Suprapubic skin (tissue), 4 donors: Measurements from ENCODE around the gene DNM3. TPM values are rescaled to one million over a fixed set of nuclear protein-coding genes. Genes with fewer than 3 reads are reported as not detected.
A peak's percentile ranks its signal among the peaks of the same experiment; 100 is the strongest.

Source experiments
- DNase-seq, 2 donors: peaks; one replicate each; pipeline ENCODE4 v3.0.0-alpha.2; 2019; ENCODE audit warnings: low spot score in 2 of 2
- H3K27ac ChIP-seq: fragments of 200-600 bp; sonication (generic); one replicate; pipeline ENCODE4 v1.5.1; 2019
- H3K27me3 ChIP-seq: fragments of 200-600 bp; sonication (generic); one replicate; pipeline ENCODE4 v1.5.1; 2019
- H3K36me3 ChIP-seq: fragments of 200-600 bp; sonication (generic); one replicate; pipeline ENCODE4 v1.5.1; 2019
- H3K4me1 ChIP-seq: fragments of 200-600 bp; sonication (generic); one replicate; pipeline ENCODE4 v1.5.1; 2019
- H3K4me3 ChIP-seq: fragments of 200-600 bp; sonication (generic); one replicate; pipeline ENCODE4 v1.5.1; 2019; ENCODE audit warnings: mild to moderate bottlenecking
- H3K9me3 ChIP-seq: fragments of 200-600 bp; sonication (generic); one replicate; pipeline ENCODE4 v1.5.1; 2019
- CTCF ChIP-seq, 2 donors: fragments of 200-600 bp in 1 of 2; fragments of 450-650 bp in 1 of 2; sonication (generic) in 1 of 2; IDR thresholded peaks; one replicate each; pipeline ENCODE4 v1.5.1; 2016 to 2019; ENCODE audit warnings: antibody characterized with exemption in 2 of 2, mild to moderate bottlenecking in 1 of 2, moderate library complexity in 1 of 2
- EP300 ChIP-seq: sonication (generic); formaldehyde crosslinking; IDR thresholded peaks from one replicate; pipeline ENCODE4 v1.6.1; 2017; ENCODE audit warnings: antibody characterized with exemption
- POLR2A ChIP-seq, 2 donors: fragments of 450-650 bp; IDR thresholded peaks; one replicate each; pipeline ENCODE4 v1.6.1; 2017; ENCODE audit warnings: antibody characterized with exemption in 2 of 2, mild to moderate bottlenecking in 2 of 2, moderate library complexity in 2 of 2
- POLR2AphosphoS5 ChIP-seq, 3 donors: sonication (generic); formaldehyde crosslinking; IDR thresholded peaks; one replicate each; pipeline ENCODE4 v1.6.1; 2017; ENCODE audit warnings: antibody characterized with exemption in 3 of 3
- WGBS: methylation state at CpG from one replicate; pipeline ENCODE4 v1.1.5; 2018; 5-methylcytosine and 5-hydroxymethylcytosine counted together
- total RNA-seq, 4 donors: library from RNA; depleted of rRNA; stranded (reverse); fragments of >200 nt; gene quantifications; one replicate each; pipeline ENCODE4 v1.1.0, GENCODE V29; 2016

The DNM3 gene
- total RNA-seq, 4 donors from 2014 or later = 1.6 to 11.7 (median 3.7) TPM

DNA sequence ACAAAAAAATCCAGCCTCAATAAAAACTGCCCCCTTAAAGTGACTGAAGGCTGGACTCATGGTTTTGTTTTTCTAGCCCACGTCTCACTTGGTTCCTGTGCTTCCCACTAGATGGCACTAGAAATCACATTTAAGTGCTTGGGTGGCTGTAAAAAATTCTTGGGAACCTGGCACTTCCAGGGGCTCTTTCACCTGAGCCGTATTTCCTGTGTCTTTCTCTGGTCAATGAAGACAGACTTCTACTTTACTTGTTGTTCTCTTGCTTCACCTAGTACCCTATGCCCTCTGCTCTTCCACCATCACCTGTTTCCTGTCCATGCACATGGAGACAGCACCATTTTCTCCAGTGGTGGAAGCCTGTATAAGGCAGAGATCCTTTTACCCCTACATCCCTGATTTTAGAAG is 39.8 kb upstream of the DNM3 start:
- DNase-seq = no peak
- H3K27ac ChIP-seq = no peak overlapping the region
- no peaks in the 10 kb centered on the region for H3K9me3 ChIP-seq
- H3K27me3 ChIP-seq = no peaks in the 10 kb centered on the region
- H3K4me3 ChIP-seq = no peak overlapping the region
- TF ChIP-seq CTCF (IDR thresholded peaks at IDR 0.05) (peak; percentile 33 to 63), POLR2AphosphoS5 (IDR thresholded peaks at IDR 0.05) (no peak), EP300 (no peak), POLR2A (IDR thresholded peaks at IDR 0.05) (no peak)
- WGBS = 2% methylated on average over 2 of the region's 2 CpGs
- H3K4me1 ChIP-seq = no peaks in the 10 kb centered on the region
- peaks cover 17% of the 10 kb centered on the region for H3K36me3 ChIP-seq

DNA sequence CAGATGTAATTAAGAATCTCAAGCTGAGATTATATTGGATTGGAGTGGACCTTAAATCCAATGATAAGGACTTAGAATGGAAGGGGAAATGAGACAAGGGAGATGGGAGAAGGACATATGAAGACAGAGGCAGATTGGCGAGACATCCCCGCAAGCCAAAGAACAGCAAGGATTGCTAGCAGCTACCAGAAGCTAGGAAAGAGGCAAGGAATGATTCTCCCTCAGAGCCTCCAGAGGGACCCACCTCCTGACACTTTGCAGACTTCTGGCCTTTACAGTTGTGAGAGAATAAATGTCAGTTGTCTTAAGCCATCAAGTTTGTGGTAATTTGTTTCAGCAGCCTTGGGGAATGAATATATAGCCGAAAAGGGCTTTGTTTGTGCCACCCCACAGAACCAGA is 39.1 kb upstream of the DNM3 start:
- H3K27me3 ChIP-seq = no peaks in the 10 kb centered on the region
- H3K4me3 ChIP-seq = no peak overlapping the region
- H3K4me1 ChIP-seq = no peaks in the 10 kb centered on the region
- 92% methylated on average over 3 of the region's 3 CpGs for WGBS
- H3K27ac ChIP-seq = no peak overlapping the region
- peaks cover 9% of the 10 kb centered on the region for H3K36me3 ChIP-seq
- TF ChIP-seq EP300 = no peak
- TF ChIP-seq POLR2AphosphoS5 (IDR thresholded peaks at IDR 0.05) = no peak
- TF ChIP-seq CTCF (IDR thresholded peaks at IDR 0.05) = no peak
- TF ChIP-seq POLR2A (IDR thresholded peaks at IDR 0.05) = no peak
- H3K9me3 ChIP-seq = no peaks in the 10 kb centered on the region
- DNase-seq = no peak

DNA sequence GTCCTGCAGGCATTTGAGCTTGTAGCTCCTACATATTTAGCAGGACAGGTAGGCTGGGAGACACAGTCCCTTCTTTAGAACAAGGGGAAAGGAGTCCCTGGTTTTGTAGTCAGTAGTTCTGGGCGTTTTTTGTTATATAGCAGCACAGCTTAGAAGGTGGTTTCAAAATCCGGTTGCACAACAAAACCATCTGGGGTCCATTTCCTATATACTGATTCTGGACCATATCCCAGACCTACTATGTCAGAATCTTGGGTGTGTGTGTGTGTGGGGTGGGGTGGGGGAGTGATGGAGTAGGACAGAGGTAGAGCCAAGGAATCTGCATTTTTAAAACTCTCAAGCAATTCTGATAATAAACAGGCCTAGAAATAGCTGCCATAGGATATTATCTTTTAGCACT is 38.3 kb upstream of the DNM3 start:
- H3K27ac ChIP-seq = no peak overlapping the region
- WGBS = 21% methylated on average over 2 of the region's 2 CpGs
- no peak for DNase-seq

GRCh38 chr1:171803461-171804022 is 37.8 kb upstream of the DNM3 start:
- no peaks in the 10 kb centered on the region for H3K4me1 ChIP-seq

More for the DNA sequence above, 38.3 kb upstream of the DNM3 start:
- TF ChIP-seq POLR2A (IDR thresholded peaks at IDR 0.05) = no peak
- no peak for TF ChIP-seq POLR2AphosphoS5 (IDR thresholded peaks at IDR 0.05)
- no peak for TF ChIP-seq EP300
- TF ChIP-seq CTCF (IDR thresholded peaks at IDR 0.05) = no peak
- no peaks in the 10 kb centered on the region for H3K4me1 ChIP-seq
- H3K36me3 ChIP-seq = peaks cover 1% of the 10 kb centered on the region
- no peaks in the 10 kb centered on the region for H3K27me3 ChIP-seq
- no peak overlapping the region for H3K4me3 ChIP-seq
- no peaks in the 10 kb centered on the region for H3K9me3 ChIP-seq

More at GRCh38 chr1:171803461-171804022, 37.8 kb upstream of the DNM3 start:
- H3K9me3 ChIP-seq = no peaks in the 10 kb centered on the region
- H3K27me3 ChIP-seq = no peaks in the 10 kb centered on the region
- no peak overlapping the region for H3K4me3 ChIP-seq
- H3K36me3 ChIP-seq = no peaks in the 10 kb centered on the region
- DNase-seq = no peak
- TF ChIP-seq POLR2A (IDR thresholded peaks at IDR 0.05) (no peak), CTCF (IDR thresholded peaks at IDR 0.05) (no peak), POLR2AphosphoS5 (IDR thresholded peaks at IDR 0.05) (no peak), EP300 (no peak)
- H3K27ac ChIP-seq = no peak overlapping the region
- 91% methylated on average over 17 of the region's 17 CpGs for WGBS
